Adipocyte (in vitro differentiated cells): ENCODE data around the gene RBM11.

Experiments
- DNase-seq: peaks from one replicate; pipeline ENCODE4 v3.0.0-alpha.2; 2015; ENCODE audit warnings: low read depth
- H3K27me3 ChIP-seq: replicated peaks from 2 replicates; pipeline ENCODE4 v1.7.0; 2013; ENCODE audit warnings: mild to moderate bottlenecking, low read length, moderate library complexity; ENCODE audit not compliant: control insufficient read depth, insufficient read depth
- H3K36me3 ChIP-seq: 2 replicates; pipeline ENCODE4 v1.7.0; 2013; ENCODE audit warnings: low read length, mild to moderate bottlenecking, moderate library complexity; ENCODE audit not compliant: control insufficient read depth, insufficient read depth, severe bottlenecking
- H3K4me1 ChIP-seq: 2 replicates; pipeline ENCODE4 v1.7.0; 2013; ENCODE audit warnings: mild to moderate bottlenecking, low read length, moderate library complexity; ENCODE audit not compliant: control insufficient read depth, insufficient read depth
- H3K4me3 ChIP-seq: 2 replicates; pipeline ENCODE4 v1.7.0; 2013; ENCODE audit warnings: mild to moderate bottlenecking, low read length, moderate library complexity
- H3K9ac ChIP-seq: 2 replicates; pipeline ENCODE4 v1.7.0; 2013; ENCODE audit warnings: mild to moderate bottlenecking, low read length, moderate library complexity
- H3K9me3 ChIP-seq: 2 replicates; pipeline ENCODE4 v1.7.0; 2013; ENCODE audit warnings: mild to moderate bottlenecking, low read length, moderate library complexity; ENCODE audit not compliant: control insufficient read depth

The RBM11 gene

GRCh38 chr21:14271053-14271452, 55.1 kb downstream of the RBM11 start:
- Histone ChIP-seq H3K36me3 (no peaks in the 10 kb centered on the region), H3K4me3 (no peak overlapping the region), H3K9ac (no peak overlapping the region), H3K4me1 (no peaks in the 10 kb centered on the region), H3K27me3 (peaks cover 20% of the 10 kb centered on the region), H3K9me3 (no peaks in the 10 kb centered on the region)
- DNase-seq = no peak

DNA sequence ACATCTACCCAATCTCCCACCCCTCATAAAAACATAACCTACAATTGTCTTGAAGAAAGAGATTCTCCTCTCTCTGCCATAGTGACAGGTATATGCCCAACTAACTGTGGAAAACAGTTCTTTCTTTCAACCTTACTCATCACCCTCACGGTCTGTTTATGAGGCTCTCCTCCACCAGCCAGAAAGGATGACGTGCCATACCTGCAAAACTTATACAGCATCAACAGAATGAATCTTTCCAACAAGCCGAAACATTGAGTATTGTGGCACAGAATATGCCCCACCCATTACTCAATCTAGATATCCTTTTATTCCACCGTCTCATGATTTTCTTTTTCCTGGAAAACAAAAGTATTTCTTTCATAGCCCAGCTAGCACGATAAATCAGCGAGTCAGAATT, 55.7 kb downstream of the RBM11 start:
- Histone ChIP-seq H3K36me3 (no peaks in the 10 kb centered on the region), H3K9ac (no peak overlapping the region), H3K4me3 (no peak overlapping the region), H3K4me1 (no peaks in the 10 kb centered on the region), H3K9me3 (no peaks in the 10 kb centered on the region), H3K27me3 (peaks cover 20% of the 10 kb centered on the region)
- no peak for DNase-seq

DNA sequence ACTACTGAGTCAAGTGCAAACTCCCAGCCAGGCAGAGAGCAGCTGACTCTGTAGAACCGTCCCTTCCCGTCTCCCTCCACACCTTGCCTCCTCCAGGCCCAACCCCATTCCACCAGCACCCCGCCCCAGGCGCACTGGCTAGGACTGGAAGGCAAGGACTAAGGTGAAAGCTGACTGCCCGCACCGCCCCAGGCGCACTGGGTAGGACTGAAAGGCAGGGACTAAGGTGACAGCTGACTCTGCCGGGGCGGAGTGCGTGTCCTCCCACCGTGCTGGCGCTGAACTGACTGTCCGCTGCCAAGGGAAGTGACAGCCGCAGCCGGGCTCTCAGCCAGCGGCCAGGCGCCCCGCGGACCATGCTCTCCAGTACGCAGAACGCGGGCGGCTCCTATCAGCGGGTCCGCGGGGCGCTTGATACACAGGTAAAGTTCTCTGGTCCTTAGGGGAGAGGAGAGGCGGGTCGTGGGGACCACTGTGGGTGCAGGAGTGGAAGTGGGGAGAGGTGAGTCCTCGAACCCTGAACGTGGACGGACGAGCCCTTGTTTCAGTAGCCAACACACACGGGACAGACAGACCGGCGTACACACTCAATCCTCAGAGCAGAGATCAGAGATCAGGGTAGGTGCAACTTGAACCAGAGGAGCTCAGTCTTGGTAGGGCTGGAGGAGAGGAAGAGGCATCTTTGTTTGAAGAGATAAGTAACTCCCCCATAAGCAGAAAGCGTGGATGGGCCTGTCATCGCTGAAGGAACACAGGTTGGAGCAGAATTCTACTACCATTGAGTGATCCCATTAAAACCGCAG, 58.0 kb downstream of the RBM11 start:
- Histone ChIP-seq H3K9ac (no peak overlapping the region), H3K9me3 (no peaks in the 10 kb centered on the region), H3K4me1 (no peaks in the 10 kb centered on the region), H3K36me3 (no peaks in the 10 kb centered on the region), H3K4me3 (peak overlapping the region; percentile 70), H3K27me3 (peaks cover 20% of the 10 kb centered on the region)
- no peak for DNase-seq

DNA sequence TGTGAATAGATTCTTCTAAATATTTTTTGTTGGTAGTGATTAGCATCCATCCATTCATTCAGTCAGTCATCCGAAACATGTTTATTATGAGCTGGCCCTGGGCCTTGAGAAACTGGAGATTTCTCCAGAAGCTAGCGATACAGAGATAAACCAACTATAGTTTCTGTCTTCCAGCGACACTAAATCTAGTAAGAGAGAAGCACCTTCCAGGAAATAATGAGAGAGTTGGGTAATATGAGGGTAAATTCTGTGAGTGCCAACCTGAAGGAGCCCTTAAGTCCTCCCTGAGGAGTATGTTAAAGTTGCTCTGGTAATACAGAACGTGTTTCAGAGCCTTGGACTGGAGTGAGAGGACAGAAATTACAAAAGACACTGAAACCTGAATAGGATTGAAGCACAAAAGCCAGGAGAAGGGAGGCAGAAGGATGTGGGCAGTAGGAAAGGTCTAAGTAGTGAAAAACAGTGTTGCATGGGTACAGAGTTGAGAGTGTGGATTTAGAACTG, 59.8 kb downstream of the RBM11 start:
- H3K9me3 ChIP-seq = no peaks in the 10 kb centered on the region
- H3K9ac ChIP-seq = no peak overlapping the region
- H3K4me1 ChIP-seq = no peaks in the 10 kb centered on the region
- H3K36me3 ChIP-seq = no peaks in the 10 kb centered on the region
- DNase-seq = no peak
- H3K4me3 ChIP-seq = no peak overlapping the region
- H3K27me3 ChIP-seq = peaks cover 25% of the 10 kb centered on the region
